HG02623 (cell line): ENCODE measurements around the gene SNRPB2.

Source experiments
- ATAC-seq: cut with Tn5 transposase; IDR thresholded peaks from one replicate; pipeline ENCODE4 v1.9.1; 2021; ENCODE audit warnings: moderate library complexity; ENCODE audit not compliant: unreplicated experiment

The SNRPB2 gene

GRCh38 chr20:16785226-16785625, 55.4 kb downstream of the SNRPB2 start:
- no peak for ATAC-seq
